ENCODE measurements around the gene LBX1. TPM values are rescaled to one million over a fixed set of nuclear protein-coding genes. Genes with fewer than 3 reads are reported as not detected.

The LBX1 gene
- total and polyA plus RNA-seq, 2 donors (not counting 3 experiments of a cell fraction or from before 2014, with no cell fraction given) = not detected

- H3K27ac ChIP-seq (ENCODE audit: insufficient read depth, low read depth, low read length) = no peak overlapping the region
Observed at GRCh38 chr10:101233443-101233842, 4.2 kb upstream of the LBX1 start.

More at GRCh38 chr10:101233443-101233842, 4.2 kb upstream of the LBX1 start:
- Histone ChIP-seq H3K27me3 (ENCODE audit: control insufficient read depth in 2 of 2, insufficient read depth in 2 of 2, low read length in 2 of 2) (peaks cover 91 to 100% of the 10 kb centered on the region in 2 experiments), H3K9me1 (replicated peaks; ENCODE audit: control insufficient read depth, extremely low read depth, insufficient read depth, low read length) (no peaks in the 10 kb centered on the region), H3K79me2 (ENCODE audit: control insufficient read depth, insufficient read depth, low read length) (no peaks in the 10 kb centered on the region), H4K20me1 (replicated peaks; ENCODE audit: control insufficient read depth, extremely low read depth, insufficient read depth, low read length) (no peaks in the 10 kb centered on the region), H3K36me3 (ENCODE audit: control insufficient read depth in 2 of 2, extremely low read depth in 1 of 2, insufficient read depth in 2 of 2, low read length in 2 of 2) (no peaks in the 10 kb centered on the region), H3K4me2 (ENCODE audit: insufficient read depth, low read length) (no peak overlapping the region), H3K9me3 (replicated peaks; ENCODE audit: control insufficient read depth, insufficient read depth, low read length) (no peaks in the 10 kb centered on the region), H2AFZ (ENCODE audit: low read depth, low read length) (no peak overlapping the region), H3K4me1 (ENCODE audit: control insufficient read depth, extremely low read depth, insufficient read depth, low read length) (peaks cover 2% of the 10 kb centered on the region), H3K9ac (replicated peaks; ENCODE audit: extremely low read depth, insufficient read depth, low read length) (no peak overlapping the region), H3K4me3 (replicated peaks in 1 of 3; ENCODE audit: insufficient read depth in 1 of 3, low read depth in 1 of 3, low read length in 3 of 3) (no peak overlapping the region)
- TF ChIP-seq FOS (IDR thresholded peaks at IDR 0.05; ENCODE audit: borderline replicate concordance, insufficient read depth, low read length) (no peak), POLR2A (IDR thresholded peaks at IDR 0.05; ENCODE audit: low read depth, low read length) (no peak), EZH2 (IDR thresholded peaks at IDR 0.05; ENCODE audit: borderline replicate concordance, low read depth, low read length, severe bottlenecking) (no peak), MAX (IDR thresholded peaks at IDR 0.05; ENCODE audit: insufficient read depth, insufficient read length) (no peak), CTCF (IDR thresholded peaks at IDR 0.05; ENCODE audit: extremely low read depth in 1 of 2, insufficient read depth in 1 of 2, low read depth in 1 of 2, low read length in 2 of 2) (no peak)
- intact Hi-C loops (cut with micrococcal nuclease) = no loop called here
- POLR2A ChIA-PET = no interaction called here
- dilution Hi-C loops (cut with MboI; ENCODE audit: extremely low pct_ligation_motif_present, low sequenced_read_pairs) = no loop called here
- no TSS peak for BruUV-seq (replicated peaks)
- FAIRE-seq (no peak), DNase-seq (ENCODE audit: low read depth, low spot score) (no peak)
- CTCF ChIA-PET = interaction anchor here (1.5 kb wide), 1 partner anchor 91 kb away, joined by 3 read pairs; no protein-coding TSS in a partner anchor
